HepG2 (cell line): ENCODE measurements around the gene BRI3BP. TPM values are rescaled to one million over a fixed set of nuclear protein-coding genes. Genes with fewer than 3 reads are reported as not detected.

Experiments used
- CHD2 ChIP-seq: IDR thresholded peaks from 2 replicates; pipeline ENCODE4 v1.6.1; 2011; ENCODE audit warnings: low read depth, low read length, improper control_type of control experiment
- E2F5 ChIP-seq: sonication (generic); formaldehyde crosslinking; conservative IDR thresholded peaks from 2 replicates; pipeline ENCODE4 v1.4.0; 2020; ENCODE audit warnings: missing genetic modification reagents
- FOXC1 ChIP-seq: sonication (generic); formaldehyde crosslinking; IDR thresholded peaks from 2 replicates; pipeline ENCODE4 v1.8.0; 2022; ENCODE audit warnings: mild to moderate bottlenecking, missing genetic modification reagents, borderline replicate concordance
- KLF13 ChIP-seq: sonication (generic); formaldehyde crosslinking; IDR thresholded peaks from 2 replicates; pipeline ENCODE4 v1.4.0; 2020; ENCODE audit warnings: mild to moderate bottlenecking, missing genetic modification reagents
- ONECUT2 ChIP-seq: sonication (generic); formaldehyde crosslinking; IDR thresholded peaks from 2 replicates; pipeline ENCODE4 v1.4.0; 2020; ENCODE audit warnings: missing genetic modification reagents
- RBM22 ChIP-seq: fragments of 200-400 bp; formaldehyde crosslinking; optimal IDR thresholded peaks from 2 replicates; pipeline ENCODE3; 2017; ENCODE audit warnings: mild to moderate bottlenecking, low read length, moderate library complexity
- SMC3 ChIP-seq: IDR thresholded peaks from 2 replicates; pipeline ENCODE4 v1.6.1; 2011; ENCODE audit warnings: low read length, improper control_type of control experiment
- SNAPC2 ChIP-seq: sonication (generic); formaldehyde crosslinking; IDR thresholded peaks from 2 replicates; pipeline ENCODE4 v1.8.1; 2022; ENCODE audit warnings: mild to moderate bottlenecking, missing genetic modification reagents
- THAP8 ChIP-seq: sonication (generic); formaldehyde crosslinking; IDR thresholded peaks from 2 replicates; pipeline ENCODE4 v1.5.1; 2020; ENCODE audit warnings: missing genetic modification reagents, mild to moderate bottlenecking, borderline replicate concordance
- ZNF20 ChIP-seq: sonication (generic); formaldehyde crosslinking; IDR thresholded peaks from 2 replicates; pipeline ENCODE4 v1.4.0; 2020; ENCODE audit warnings: mild to moderate bottlenecking, moderate library complexity, missing genetic modification reagents
- ZNF354B ChIP-seq: sonication (generic); formaldehyde crosslinking; IDR thresholded peaks from 2 replicates; pipeline ENCODE4 v1.8.0; 2022; ENCODE audit warnings: mild to moderate bottlenecking, missing genetic modification reagents
- ZNF44 ChIP-seq: sonication (generic); formaldehyde crosslinking; IDR thresholded peaks from 2 replicates; pipeline ENCODE4 v1.5.1; 2020; ENCODE audit warnings: mild to moderate bottlenecking, missing genetic modification reagents
- ZNF652 ChIP-seq: IDR thresholded peaks from 2 replicates; pipeline ENCODE4 v1.6.1; 2016; ENCODE audit warnings: low read depth, borderline replicate concordance
- ZNF879 ChIP-seq: sonication (generic); formaldehyde crosslinking; IDR thresholded peaks from 2 replicates; pipeline ENCODE4 v1.8.1; 2023; ENCODE audit warnings: missing genetic modification reagents
- polyA plus RNA-seq, 8 experiments: library from polyadenylated mRNA; depleted of rRNA in 3 of 8; stranded (reverse) in 7 of 8; unstranded in 1 of 8; fragments of >200 nt; fragmentation: Illumina TruSeq in 4 of 8; extraction: Trizol in 4 of 8; gene quantifications; 2 replicates each; pipeline versions ENCODE4 v1.2.1 to v1.2.3, GENCODE V29; 2011 to 2016; ENCODE audit warnings: low read depth in 4 of 8, missing spikeins in 1 of 8, mixed read lengths in 1 of 8; ENCODE audit not compliant: insufficient read depth in 1 of 8
- total RNA-seq, 5 experiments: library from RNA; depleted of rRNA; stranded (reverse); fragments of >200 nt; fragmentation: Illumina TruSeq; extraction: Trizol; gene quantifications; 2 replicates each; pipeline ENCODE4 v1.2.3, GENCODE V29; 2016; ENCODE audit warnings: low read depth in 1 of 5
- TF ChIP-seq, protein P1 (sequence below), 2 experiments: IDR thresholded peaks; 2 replicates each; pipeline ENCODE4 v1.6.1; 2011 to 2012; ENCODE audit warnings: low read length in 2 of 2, borderline replicate concordance in 1 of 2, low read depth in 1 of 2, mild to moderate bottlenecking in 1 of 2, moderate library complexity in 1 of 2
- TF ChIP-seq, protein P2 (sequence below): sonication (generic); formaldehyde crosslinking; IDR thresholded peaks from 2 replicates; pipeline ENCODE4 v1.4.0; 2020; ENCODE audit warnings: missing genetic modification reagents
- TF ChIP-seq, protein P3 (sequence below): IDR thresholded peaks from 2 replicates; pipeline ENCODE4 v1.4.0; 2020; ENCODE audit warnings: mild to moderate bottlenecking, missing genetic modification reagents

Gene BRI3BP
- total and polyA plus RNA-seq, 2 of the 13 experiments (the other 11 are each of a cell fraction or from before 2014, with no cell fraction given) = 7.5 to 21.1 TPM

DNA sequence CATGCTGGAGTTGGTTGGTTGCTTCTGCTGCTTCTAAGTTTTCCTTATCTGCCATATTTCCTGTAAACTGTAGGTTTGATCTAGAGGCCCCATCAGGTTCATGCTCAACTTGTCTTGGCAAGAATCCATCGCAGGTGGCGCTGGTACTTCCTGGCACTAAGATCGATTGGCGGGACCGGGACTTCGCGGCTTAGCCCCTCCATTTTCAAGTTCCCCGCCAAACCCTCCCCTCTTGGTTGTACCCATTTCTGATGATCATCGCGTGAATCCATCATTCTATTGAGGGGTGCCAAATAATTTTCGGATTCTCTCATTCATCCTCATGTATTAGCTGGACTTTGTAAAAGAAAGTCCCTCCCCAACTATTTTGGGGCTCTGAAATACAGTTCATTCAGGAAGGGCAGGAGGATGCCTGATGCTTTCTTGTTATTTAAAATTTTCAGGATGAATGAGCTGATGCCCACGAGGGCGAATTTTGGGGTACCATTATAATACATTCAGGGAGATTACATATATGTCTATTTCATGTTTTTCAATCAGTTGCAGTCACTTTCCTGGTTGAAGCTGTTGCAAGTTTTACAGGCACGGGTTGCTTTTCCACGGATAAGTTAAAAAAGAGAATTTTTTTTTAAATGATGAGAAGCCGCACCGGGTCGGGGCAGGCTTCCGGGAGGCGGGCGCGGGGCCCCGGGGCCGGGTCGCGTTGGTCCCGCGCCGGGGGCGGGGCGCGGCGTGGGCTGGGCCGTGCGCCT lies 395 bp upstream of the BRI3BP start (continued):
- TF ChIP-seq, protein P1, sequence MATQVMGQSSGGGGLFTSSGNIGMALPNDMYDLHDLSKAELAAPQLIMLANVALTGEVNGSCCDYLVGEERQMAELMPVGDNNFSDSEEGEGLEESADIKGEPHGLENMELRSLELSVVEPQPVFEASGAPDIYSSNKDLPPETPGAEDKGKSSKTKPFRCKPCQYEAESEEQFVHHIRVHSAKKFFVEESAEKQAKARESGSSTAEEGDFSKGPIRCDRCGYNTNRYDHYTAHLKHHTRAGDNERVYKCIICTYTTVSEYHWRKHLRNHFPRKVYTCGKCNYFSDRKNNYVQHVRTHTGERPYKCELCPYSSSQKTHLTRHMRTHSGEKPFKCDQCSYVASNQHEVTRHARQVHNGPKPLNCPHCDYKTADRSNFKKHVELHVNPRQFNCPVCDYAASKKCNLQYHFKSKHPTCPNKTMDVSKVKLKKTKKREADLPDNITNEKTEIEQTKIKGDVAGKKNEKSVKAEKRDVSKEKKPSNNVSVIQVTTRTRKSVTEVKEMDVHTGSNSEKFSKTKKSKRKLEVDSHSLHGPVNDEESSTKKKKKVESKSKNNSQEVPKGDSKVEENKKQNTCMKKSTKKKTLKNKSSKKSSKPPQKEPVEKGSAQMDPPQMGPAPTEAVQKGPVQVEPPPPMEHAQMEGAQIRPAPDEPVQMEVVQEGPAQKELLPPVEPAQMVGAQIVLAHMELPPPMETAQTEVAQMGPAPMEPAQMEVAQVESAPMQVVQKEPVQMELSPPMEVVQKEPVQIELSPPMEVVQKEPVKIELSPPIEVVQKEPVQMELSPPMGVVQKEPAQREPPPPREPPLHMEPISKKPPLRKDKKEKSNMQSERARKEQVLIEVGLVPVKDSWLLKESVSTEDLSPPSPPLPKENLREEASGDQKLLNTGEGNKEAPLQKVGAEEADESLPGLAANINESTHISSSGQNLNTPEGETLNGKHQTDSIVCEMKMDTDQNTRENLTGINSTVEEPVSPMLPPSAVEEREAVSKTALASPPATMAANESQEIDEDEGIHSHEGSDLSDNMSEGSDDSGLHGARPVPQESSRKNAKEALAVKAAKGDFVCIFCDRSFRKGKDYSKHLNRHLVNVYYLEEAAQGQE (IDR thresholded peaks at IDR 0.05; ENCODE audit: borderline replicate concordance in 1 of 2, low read depth in 1 of 2, low read length in 2 of 2) = 0 out of 4 replicates have a peak, but pooled peaks of 1 of the 2 experiments have one; percentile 19
- peak; percentile 61; the same call in 1 of the 2 replicates for TF ChIP-seq E2F5 (CRISPR knock-in tag)
- no peak for TF ChIP-seq ZNF879 (CRISPR knock-in tag)
- no peak for TF ChIP-seq FOXC1 (CRISPR knock-in tag)
- no peak for TF ChIP-seq THAP8 (CRISPR knock-in tag)
- peak; percentile 94 for TF ChIP-seq ONECUT2 (CRISPR knock-in tag)
- no peak for TF ChIP-seq CHD2
- no peak for TF ChIP-seq ZNF354B (CRISPR knock-in tag)
- TF ChIP-seq SMC3 = peak; percentile 18; the same call in 1 of the 2 replicates
- TF ChIP-seq ZNF652 (CRISPR knock-in tag) = no peak
- TF ChIP-seq ZNF20 = no peak
- no peak for TF ChIP-seq ZNF44 (CRISPR knock-in tag)
- TF ChIP-seq, protein P2, sequence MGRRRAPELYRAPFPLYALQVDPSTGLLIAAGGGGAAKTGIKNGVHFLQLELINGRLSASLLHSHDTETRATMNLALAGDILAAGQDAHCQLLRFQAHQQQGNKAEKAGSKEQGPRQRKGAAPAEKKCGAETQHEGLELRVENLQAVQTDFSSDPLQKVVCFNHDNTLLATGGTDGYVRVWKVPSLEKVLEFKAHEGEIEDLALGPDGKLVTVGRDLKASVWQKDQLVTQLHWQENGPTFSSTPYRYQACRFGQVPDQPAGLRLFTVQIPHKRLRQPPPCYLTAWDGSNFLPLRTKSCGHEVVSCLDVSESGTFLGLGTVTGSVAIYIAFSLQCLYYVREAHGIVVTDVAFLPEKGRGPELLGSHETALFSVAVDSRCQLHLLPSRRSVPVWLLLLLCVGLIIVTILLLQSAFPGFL = no peak
- TF ChIP-seq KLF13 (CRISPR knock-in tag) = no peak
- TF ChIP-seq RBM22 = no peak
- no peak for TF ChIP-seq SNAPC2 (CRISPR knock-in tag)
- TF ChIP-seq, protein P3, sequence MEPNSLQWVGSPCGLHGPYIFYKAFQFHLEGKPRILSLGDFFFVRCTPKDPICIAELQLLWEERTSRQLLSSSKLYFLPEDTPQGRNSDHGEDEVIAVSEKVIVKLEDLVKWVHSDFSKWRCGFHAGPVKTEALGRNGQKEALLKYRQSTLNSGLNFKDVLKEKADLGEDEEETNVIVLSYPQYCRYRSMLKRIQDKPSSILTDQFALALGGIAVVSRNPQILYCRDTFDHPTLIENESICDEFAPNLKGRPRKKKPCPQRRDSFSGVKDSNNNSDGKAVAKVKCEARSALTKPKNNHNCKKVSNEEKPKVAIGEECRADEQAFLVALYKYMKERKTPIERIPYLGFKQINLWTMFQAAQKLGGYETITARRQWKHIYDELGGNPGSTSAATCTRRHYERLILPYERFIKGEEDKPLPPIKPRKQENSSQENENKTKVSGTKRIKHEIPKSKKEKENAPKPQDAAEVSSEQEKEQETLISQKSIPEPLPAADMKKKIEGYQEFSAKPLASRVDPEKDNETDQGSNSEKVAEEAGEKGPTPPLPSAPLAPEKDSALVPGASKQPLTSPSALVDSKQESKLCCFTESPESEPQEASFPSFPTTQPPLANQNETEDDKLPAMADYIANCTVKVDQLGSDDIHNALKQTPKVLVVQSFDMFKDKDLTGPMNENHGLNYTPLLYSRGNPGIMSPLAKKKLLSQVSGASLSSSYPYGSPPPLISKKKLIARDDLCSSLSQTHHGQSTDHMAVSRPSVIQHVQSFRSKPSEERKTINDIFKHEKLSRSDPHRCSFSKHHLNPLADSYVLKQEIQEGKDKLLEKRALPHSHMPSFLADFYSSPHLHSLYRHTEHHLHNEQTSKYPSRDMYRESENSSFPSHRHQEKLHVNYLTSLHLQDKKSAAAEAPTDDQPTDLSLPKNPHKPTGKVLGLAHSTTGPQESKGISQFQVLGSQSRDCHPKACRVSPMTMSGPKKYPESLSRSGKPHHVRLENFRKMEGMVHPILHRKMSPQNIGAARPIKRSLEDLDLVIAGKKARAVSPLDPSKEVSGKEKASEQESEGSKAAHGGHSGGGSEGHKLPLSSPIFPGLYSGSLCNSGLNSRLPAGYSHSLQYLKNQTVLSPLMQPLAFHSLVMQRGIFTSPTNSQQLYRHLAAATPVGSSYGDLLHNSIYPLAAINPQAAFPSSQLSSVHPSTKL = no peak; the same call in 1 of the 2 replicates
